DOHH2 (cell line): ENCODE measurements around the gene CALML6.
"Not testable (repeated sequence)": the region's sequence is repeated elsewhere in the genome, so short reads cannot be mapped to it uniquely, and the experiment has no call there.

Experiments
- H3F3A ChIP-seq: fragments of 200-600 bp; sonication (generic), shearing (Covaris generic); 2 replicates; pipeline ENCODE4 v1.6.0; 2016; ENCODE audit warnings: antibody characterized with exemption, mild to moderate bottlenecking; ENCODE audit not compliant: control insufficient read depth, insufficient read depth
- H3K27ac ChIP-seq: fragments of 200-600 bp; sonication (generic); 2 replicates; pipeline ENCODE4 v1.5.1; 2014; ENCODE audit warnings: low read depth, mild to moderate bottlenecking, low read length, moderate library complexity
- H3K27me3 ChIP-seq: fragments of 200-600 bp; sonication (generic); 2 replicates; pipeline ENCODE4 v1.6.1; 2014; ENCODE audit warnings: mild to moderate bottlenecking, low read length, mixed read lengths; ENCODE audit not compliant: control insufficient read depth
- H3K36me3 ChIP-seq: fragments of 200-600 bp; sonication (generic); 2 replicates; pipeline ENCODE4 v1.6.1; 2014; ENCODE audit warnings: mild to moderate bottlenecking, low read length, moderate library complexity, mixed read lengths; ENCODE audit not compliant: control insufficient read depth
- H3K4me1 ChIP-seq: fragments of 200-600 bp; sonication (generic); 2 replicates; pipeline ENCODE4 v1.6.1; 2014; ENCODE audit warnings: mild to moderate bottlenecking, low read length, mixed read lengths; ENCODE audit not compliant: control insufficient read depth
- H3K4me2 ChIP-seq: fragments of 200-600 bp; sonication (generic); 2 replicates; pipeline ENCODE4 v1.6.0; 2014; ENCODE audit warnings: mild to moderate bottlenecking, low read length, moderate library complexity
- H3K4me3 ChIP-seq: fragments of 200-600 bp; sonication (generic); 2 replicates; pipeline ENCODE4 v1.5.1; 2014; ENCODE audit warnings: mild to moderate bottlenecking, low read length, mixed read lengths
- H3K79me2 ChIP-seq: fragments of 200-600 bp; sonication (generic); 2 replicates; pipeline ENCODE4 v1.6.1; 2014; ENCODE audit warnings: mild to moderate bottlenecking, low read length, mixed read lengths; ENCODE audit not compliant: control insufficient read depth
- H3K9me2 ChIP-seq: fragments of 200-600 bp; sonication (generic); replicated peaks from 2 replicates; pipeline ENCODE4 v1.6.1; 2014; ENCODE audit warnings: mild to moderate bottlenecking, low read length, mixed read lengths; ENCODE audit not compliant: control insufficient read depth
- H3K9me3 ChIP-seq: fragments of 200-600 bp; sonication (generic); 2 replicates; pipeline ENCODE4 v1.6.1; 2014; ENCODE audit warnings: antibody characterized with exemption, low read length, mixed read lengths; ENCODE audit not compliant: control insufficient read depth, insufficient read depth
- H4K20me1 ChIP-seq: fragments of 200-600 bp; sonication (generic); 2 replicates; pipeline ENCODE4 v1.6.0; 2014; ENCODE audit warnings: low read depth, mild to moderate bottlenecking, antibody characterized with exemption, low read length, moderate library complexity; ENCODE audit not compliant: control insufficient read depth, insufficient read depth
- EZH2phosphoT487 ChIP-seq: fragments of 200-600 bp; sonication (generic); IDR thresholded peaks from 2 replicates; pipeline ENCODE4 v1.6.1; 2017; ENCODE audit warnings: borderline replicate concordance, mild to moderate bottlenecking, antibody characterized with exemption, low read length, moderate library complexity, mixed read lengths
- TF ChIP-seq, protein P1 (sequence below): fragments of 200-600 bp; sonication (generic); IDR thresholded peaks from one replicate; pipeline ENCODE4 v1.5.1; 2014; ENCODE audit warnings: antibody characterized with exemption, mild to moderate bottlenecking, low read depth, low read length; ENCODE audit not compliant: poor library complexity, severe bottlenecking

Gene CALML6

DNA sequence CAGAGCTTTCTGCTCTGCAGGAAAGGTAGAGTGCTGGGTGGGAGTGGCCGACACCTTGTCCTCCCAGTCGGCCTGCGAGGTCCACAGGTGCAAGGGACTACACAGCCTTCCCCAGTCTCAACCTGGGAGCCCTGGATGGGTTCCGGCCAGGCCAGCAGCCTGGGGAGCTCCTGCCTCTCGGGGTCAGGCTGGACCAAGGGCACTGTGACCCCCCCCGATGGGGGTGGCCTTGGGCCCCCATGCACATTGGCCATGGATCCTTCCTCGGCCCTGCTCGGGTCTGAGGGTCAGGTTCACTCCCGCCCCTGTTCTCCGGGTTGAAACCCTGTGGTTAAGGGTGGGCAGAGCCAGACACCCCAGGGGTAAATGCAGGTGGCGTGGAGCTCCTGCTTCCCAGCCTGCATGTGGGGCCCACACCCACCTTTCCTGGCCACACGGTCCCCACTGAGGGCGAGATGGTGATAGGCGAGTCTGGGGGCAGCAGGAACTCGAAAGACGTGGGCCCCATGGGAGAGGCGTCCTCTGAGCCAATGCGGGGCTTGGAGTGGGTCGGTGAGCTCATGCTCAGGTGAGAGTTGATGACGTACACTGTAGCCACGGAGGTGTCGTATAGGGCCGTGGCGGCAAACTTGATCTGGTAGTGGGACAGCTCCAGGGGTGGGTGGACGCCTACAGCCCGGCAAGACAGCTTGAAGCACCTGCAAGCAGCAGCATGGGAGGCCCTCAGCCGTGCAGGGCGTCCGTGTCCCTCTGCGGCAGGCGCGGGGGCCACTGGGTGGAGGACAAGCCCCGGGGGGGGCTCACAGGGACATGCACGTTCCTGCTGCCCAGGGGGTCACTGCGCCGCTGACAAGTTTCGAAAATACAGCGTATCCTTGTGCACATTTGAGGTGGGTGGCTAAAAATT is 14.8 kb downstream of the CALML6 start:
- no peaks in the 10 kb centered on the region for H4K20me1 ChIP-seq
- H3K9me2 ChIP-seq: no peaks in the 10 kb centered on the region
- no peaks in the 10 kb centered on the region for H3K79me2 ChIP-seq
- TF ChIP-seq, protein P1, sequence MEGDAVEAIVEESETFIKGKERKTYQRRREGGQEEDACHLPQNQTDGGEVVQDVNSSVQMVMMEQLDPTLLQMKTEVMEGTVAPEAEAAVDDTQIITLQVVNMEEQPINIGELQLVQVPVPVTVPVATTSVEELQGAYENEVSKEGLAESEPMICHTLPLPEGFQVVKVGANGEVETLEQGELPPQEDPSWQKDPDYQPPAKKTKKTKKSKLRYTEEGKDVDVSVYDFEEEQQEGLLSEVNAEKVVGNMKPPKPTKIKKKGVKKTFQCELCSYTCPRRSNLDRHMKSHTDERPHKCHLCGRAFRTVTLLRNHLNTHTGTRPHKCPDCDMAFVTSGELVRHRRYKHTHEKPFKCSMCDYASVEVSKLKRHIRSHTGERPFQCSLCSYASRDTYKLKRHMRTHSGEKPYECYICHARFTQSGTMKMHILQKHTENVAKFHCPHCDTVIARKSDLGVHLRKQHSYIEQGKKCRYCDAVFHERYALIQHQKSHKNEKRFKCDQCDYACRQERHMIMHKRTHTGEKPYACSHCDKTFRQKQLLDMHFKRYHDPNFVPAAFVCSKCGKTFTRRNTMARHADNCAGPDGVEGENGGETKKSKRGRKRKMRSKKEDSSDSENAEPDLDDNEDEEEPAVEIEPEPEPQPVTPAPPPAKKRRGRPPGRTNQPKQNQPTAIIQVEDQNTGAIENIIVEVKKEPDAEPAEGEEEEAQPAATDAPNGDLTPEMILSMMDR: no peak
- TF ChIP-seq EZH2phosphoT487: no peak
- H3K27ac ChIP-seq: no peak overlapping the region
- H3K4me2 ChIP-seq: no peak overlapping the region
- H3K9me3 ChIP-seq: peaks cover 9% of the 10 kb centered on the region; the same call in 1 of the 2 replicates
- H3K36me3 ChIP-seq: no peaks in the 10 kb centered on the region
- no peaks in the 10 kb centered on the region for H3K27me3 ChIP-seq
- no peak overlapping the region for H3K4me3 ChIP-seq
- H3F3A ChIP-seq: no peaks in the 10 kb centered on the region
- H3K4me1 ChIP-seq: no peaks in the 10 kb centered on the region

DNA sequence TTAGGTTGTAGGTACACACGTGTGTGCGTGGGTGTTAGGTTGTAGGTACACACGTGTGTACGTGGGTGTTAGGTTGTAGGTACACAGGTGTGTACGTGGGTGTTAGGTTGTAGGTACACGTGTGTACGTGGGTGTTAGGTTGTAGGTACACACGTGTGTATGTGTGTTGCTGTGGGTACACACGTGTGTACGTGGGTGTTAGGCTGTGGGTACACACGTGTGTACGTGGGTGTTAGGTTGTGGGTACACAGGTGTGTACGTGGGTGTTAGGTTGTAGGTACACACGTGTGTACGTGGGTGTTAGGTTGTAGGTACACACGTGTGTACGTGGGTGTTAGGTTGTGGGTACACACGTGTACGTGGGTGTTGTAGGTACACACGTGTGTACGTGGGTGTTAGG is 19.8 kb downstream of the CALML6 start:
- H3K9me3 ChIP-seq, H3K27me3 ChIP-seq, H3K27ac ChIP-seq, H4K20me1 ChIP-seq, H3K4me2 ChIP-seq, H3K79me2 ChIP-seq, H3K4me1 ChIP-seq, H3K36me3 ChIP-seq, H3K4me3 ChIP-seq, H3K9me2 ChIP-seq, H3F3A ChIP-seq: not testable (repeated sequence)

DNA sequence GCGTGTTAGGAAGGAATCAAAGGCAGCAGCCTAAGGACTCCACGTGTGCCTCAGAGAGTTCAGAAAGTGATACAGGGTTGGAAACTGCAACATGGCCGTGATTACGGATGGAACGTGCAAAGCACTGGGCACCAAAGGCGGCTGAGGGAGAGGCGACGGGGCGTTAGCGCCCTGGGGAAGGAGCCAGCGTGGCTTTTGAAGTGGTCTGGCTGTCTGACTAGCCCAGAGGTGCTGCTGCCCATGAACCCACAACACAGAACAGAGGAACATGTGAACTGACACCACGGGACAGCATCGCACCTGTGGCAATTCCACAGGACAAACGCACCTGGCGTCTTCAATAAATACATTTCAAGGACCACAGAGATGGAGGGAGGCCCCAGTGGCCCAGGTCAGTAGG is 22.0 kb downstream of the CALML6 start:
- no peak for TF ChIP-seq EZH2phosphoT487
- TF ChIP-seq, protein P1: no peak
- Histone ChIP-seq H3K4me3 (no peak overlapping the region), H3K9me2 (no peaks in the 10 kb centered on the region), H3K9me3 (peaks cover 9% of the 10 kb centered on the region; the same call in 1 of the 2 replicates), H3K4me1 (no peaks in the 10 kb centered on the region), H4K20me1 (no peaks in the 10 kb centered on the region), H3K36me3 (no peaks in the 10 kb centered on the region), H3K4me2 (no peak overlapping the region), H3F3A (no peaks in the 10 kb centered on the region), H3K27ac (no peak overlapping the region), H3K79me2 (no peaks in the 10 kb centered on the region), H3K27me3 (no peaks in the 10 kb centered on the region)

DNA sequence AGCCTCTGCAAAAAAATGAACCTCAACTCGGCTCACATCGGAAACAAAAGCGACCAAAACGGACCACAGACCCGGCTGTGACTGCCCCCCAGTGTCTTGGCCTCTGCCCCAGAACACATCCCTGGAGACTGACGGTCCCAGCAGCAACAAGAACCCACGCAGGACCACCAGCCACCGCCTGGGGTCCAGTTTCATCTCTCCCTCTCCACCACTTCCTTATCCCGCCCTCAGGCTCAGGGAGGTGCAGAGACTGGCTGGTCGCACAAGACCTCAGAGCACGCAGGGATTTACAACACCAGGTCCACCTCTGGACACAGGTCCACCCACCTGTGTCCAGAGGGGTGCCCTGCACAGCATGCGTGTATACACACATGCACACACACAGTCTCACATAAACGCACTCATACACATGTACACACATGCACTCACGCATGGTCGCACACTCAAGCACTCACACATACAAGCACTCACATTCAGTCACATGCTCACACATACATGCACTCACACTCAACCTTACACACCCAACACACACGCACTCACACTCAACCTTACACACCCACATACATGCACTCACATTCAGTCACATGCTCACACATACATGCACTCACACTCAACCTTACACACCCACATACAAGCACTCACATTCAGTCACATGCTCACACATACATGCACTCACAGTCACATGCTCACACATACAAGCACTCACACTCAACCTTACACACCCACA is 22.7 kb downstream of the CALML6 start:
- Histone ChIP-seq H3K4me3 (no peak overlapping the region), H3K79me2 (no peaks in the 10 kb centered on the region), H3K27me3 (no peaks in the 10 kb centered on the region), H4K20me1 (no peaks in the 10 kb centered on the region), H3K4me1 (no peaks in the 10 kb centered on the region), H3K4me2 (no peak overlapping the region), H3K36me3 (no peaks in the 10 kb centered on the region), H3K27ac (no peak overlapping the region), H3K9me3 (peaks cover 9% of the 10 kb centered on the region; the same call in 1 of the 2 replicates), H3F3A (no peaks in the 10 kb centered on the region), H3K9me2 (no peaks in the 10 kb centered on the region)
- no peak for TF ChIP-seq EZH2phosphoT487
- TF ChIP-seq, protein P1: no peak
